Brain microvascular endothelial cell (primary cell): ENCODE data around the gene ANKRD55.
A peak's percentile ranks its signal among the peaks of the same experiment; 100 is the strongest.

Experiments used
- DNase-seq: peaks from one replicate; pipeline ENCODE4 v3.0.0-alpha.2; 2020
- H3K27ac ChIP-seq: fragments of 250-450 bp; sonication (Bioruptor Pico); 2 replicates; pipeline ENCODE4 v1.5.1; 2020; ENCODE audit warnings: mild to moderate bottlenecking, moderate library complexity
- H3K27me3 ChIP-seq: fragments of 250-450 bp; sonication (Bioruptor Pico); replicated peaks from 2 replicates; pipeline ENCODE4 v1.5.1; 2020; ENCODE audit warnings: mild to moderate bottlenecking
- H3K36me3 ChIP-seq: fragments of 250-450 bp; sonication (Bioruptor Pico); replicated peaks from 2 replicates; pipeline ENCODE4 v1.5.1; 2020; ENCODE audit warnings: mild to moderate bottlenecking
- H3K4me3 ChIP-seq: 2 replicates; pipeline ENCODE4 v1.5.1; 2011; ENCODE audit warnings: low read depth, mild to moderate bottlenecking, control low read depth, low read length, moderate library complexity
- in situ Hi-C: cut with HindIII; loops from 2 replicates; pipeline ENCODE4 v1.10.0; 2017; ENCODE audit warnings: low sequenced_read_pairs, low pct_ligation_motif_present
- TF ChIP-seq, protein P1 (sequence below): IDR thresholded peaks from 2 replicates; pipeline ENCODE4 v1.5.1; 2011; ENCODE audit warnings: low read depth, mild to moderate bottlenecking, moderate library complexity, low read length, control low read depth, inconsistent platforms; ENCODE audit errors: missing control alignments

ANKRD55 gene

GRCh38 chr5:56142233-56142613 is 90.9 kb downstream of the ANKRD55 start:
- no peaks in the 10 kb centered on the region for H3K36me3 ChIP-seq
- no peak overlapping the region for H3K4me3 ChIP-seq
- no peaks in the 10 kb centered on the region for H3K27me3 ChIP-seq
- no peak overlapping the region for H3K27ac ChIP-seq
- in situ Hi-C loops, result no loop called here
- TF ChIP-seq, protein P1, sequence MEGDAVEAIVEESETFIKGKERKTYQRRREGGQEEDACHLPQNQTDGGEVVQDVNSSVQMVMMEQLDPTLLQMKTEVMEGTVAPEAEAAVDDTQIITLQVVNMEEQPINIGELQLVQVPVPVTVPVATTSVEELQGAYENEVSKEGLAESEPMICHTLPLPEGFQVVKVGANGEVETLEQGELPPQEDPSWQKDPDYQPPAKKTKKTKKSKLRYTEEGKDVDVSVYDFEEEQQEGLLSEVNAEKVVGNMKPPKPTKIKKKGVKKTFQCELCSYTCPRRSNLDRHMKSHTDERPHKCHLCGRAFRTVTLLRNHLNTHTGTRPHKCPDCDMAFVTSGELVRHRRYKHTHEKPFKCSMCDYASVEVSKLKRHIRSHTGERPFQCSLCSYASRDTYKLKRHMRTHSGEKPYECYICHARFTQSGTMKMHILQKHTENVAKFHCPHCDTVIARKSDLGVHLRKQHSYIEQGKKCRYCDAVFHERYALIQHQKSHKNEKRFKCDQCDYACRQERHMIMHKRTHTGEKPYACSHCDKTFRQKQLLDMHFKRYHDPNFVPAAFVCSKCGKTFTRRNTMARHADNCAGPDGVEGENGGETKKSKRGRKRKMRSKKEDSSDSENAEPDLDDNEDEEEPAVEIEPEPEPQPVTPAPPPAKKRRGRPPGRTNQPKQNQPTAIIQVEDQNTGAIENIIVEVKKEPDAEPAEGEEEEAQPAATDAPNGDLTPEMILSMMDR, result no peak
- DNase-seq, result no peak

DNA sequence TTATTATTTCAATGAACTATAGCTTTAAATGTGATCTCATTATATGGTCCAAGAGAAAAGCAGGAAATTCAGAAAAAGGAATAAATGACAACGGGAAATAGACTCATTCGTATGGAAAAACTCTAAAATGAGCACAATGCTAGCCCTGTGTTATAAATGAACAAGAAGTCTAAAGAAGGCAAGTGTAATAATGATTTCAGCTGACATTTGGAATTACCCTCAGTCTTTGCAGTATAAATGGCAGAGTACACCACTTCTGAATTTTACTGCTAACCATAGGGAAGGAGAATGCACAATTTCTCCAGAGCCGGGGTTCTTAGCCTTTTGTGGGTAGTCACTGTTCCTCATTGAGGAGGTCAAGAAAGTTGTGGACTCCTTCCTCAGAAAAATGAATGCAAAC is 93.1 kb downstream of the ANKRD55 start:
- in situ Hi-C loops, result no loop called here
- TF ChIP-seq, protein P1, result no peak
- DNase-seq, result no peak
- Histone ChIP-seq H3K36me3 (no peaks in the 10 kb centered on the region), H3K27me3 (no peaks in the 10 kb centered on the region), H3K4me3 (no peak overlapping the region), H3K27ac (no peak overlapping the region)

DNA sequence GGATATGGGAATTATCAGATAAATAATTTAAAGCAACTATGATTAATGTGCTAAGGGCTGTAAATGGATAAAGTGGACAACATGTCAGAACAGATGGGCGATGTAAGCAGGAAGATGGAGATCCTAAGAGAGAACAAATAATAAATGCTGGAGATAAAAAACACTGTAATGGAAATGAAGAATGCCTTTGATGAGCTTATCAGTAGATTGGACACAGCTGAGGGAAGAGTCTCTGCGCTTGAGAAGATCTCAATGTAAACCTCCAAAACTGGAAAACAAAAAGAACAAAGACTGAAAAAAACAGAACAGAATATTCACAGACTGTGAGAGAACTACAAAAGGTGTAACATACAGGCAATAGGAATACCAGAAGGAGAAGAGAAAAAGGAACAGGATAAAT is 102.5 kb downstream of the ANKRD55 start:
- DNase-seq, result no peak
- in situ Hi-C loops, result no loop called here

GRCh38 chr5:56129288-56129687 is 103.8 kb downstream of the ANKRD55 start:
- in situ Hi-C loops, result no loop called here
- no peaks in the 10 kb centered on the region for H3K27me3 ChIP-seq
- no peak overlapping the region for H3K4me3 ChIP-seq
- DNase-seq, result no peak
- no peak overlapping the region for H3K27ac ChIP-seq
- TF ChIP-seq, protein P1, result no peak
- H3K36me3 ChIP-seq, result no peaks in the 10 kb centered on the region

More for the DNA sequence above, 102.5 kb downstream of the ANKRD55 start:
- Histone ChIP-seq H3K27ac (no peak overlapping the region), H3K4me3 (no peak overlapping the region), H3K36me3 (no peaks in the 10 kb centered on the region), H3K27me3 (no peaks in the 10 kb centered on the region)
- TF ChIP-seq, protein P1, result no peak

GRCh38 chr5:56128113-56128512 is 105.0 kb downstream of the ANKRD55 start:
- in situ Hi-C loops, result no loop called here
- no peak overlapping the region for H3K4me3 ChIP-seq
- no peak overlapping the region for H3K27ac ChIP-seq
- no peaks in the 10 kb centered on the region for H3K36me3 ChIP-seq
- no peaks in the 10 kb centered on the region for H3K27me3 ChIP-seq
- TF ChIP-seq, protein P1, result no peak
- no peak for DNase-seq

DNA sequence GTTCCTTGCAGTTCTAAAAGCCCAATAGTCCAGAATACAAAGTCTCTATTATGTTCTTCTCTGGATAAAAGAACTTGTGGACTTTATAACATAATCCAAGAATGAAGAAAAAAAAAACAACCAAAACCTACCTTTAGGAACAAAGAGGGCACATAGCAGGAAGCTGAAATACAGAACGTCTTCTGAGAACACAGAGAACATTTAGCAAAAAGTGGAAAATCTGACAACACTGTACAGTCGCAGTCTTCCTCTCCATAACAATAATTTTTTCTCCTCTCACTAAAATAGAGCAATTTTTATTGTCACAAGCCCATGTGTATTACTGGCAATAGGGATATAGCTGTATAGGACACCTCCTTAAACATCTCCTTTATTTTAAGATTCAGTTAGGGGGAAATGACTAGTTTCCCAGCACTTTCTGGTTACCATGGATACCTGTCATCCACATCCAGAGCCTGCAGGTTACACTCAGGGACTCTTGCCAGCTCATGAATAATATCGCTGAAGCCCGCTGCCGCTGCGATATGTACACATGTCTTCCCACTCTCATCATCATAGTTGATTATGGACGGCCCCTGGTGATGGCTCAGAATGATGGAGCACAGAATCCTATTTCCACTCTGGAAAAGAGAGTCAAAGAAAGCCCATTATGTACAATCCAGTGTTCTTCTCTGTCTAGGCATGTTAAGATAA is 106.5 kb downstream of the ANKRD55 start:
- Histone ChIP-seq H3K27me3 (no peaks in the 10 kb centered on the region), H3K27ac (no peak overlapping the region), H3K36me3 (no peaks in the 10 kb centered on the region), H3K4me3 (no peak overlapping the region)
- in situ Hi-C loops, result no loop called here
- TF ChIP-seq, protein P1, result no peak
- peak; percentile 64 for DNase-seq
